ENCODE results near the gene SLC25A26.
"Not testable (repeated sequence)": the region's sequence is repeated elsewhere in the genome, so short reads cannot be mapped to it uniquely, and the experiment has no call there.

Gene SLC25A26

GRCh38 chr3:66414846-66415245 lies 194.0 kb downstream of the SLC25A26 start:
- DNase-seq: no peak

GRCh38 chr3:66415867-66416428 lies 195.1 kb downstream of the SLC25A26 start:
- no peak for DNase-seq

GRCh38 chr3:66416556-66417304 lies 195.9 kb downstream of the SLC25A26 start:
- DNase-seq: no peak

- no peak for DNase-seq
Measured at GRCh38 chr3:66418475-66418931, 197.7 kb downstream of the SLC25A26 start.

- DNase-seq: no peak
Measured at GRCh38 chr3:66419036-66419435, 198.2 kb downstream of the SLC25A26 start.

GRCh38 chr3:66421144-66421543 lies 200.3 kb downstream of the SLC25A26 start:
- DNase-seq: not testable (repeated sequence)

GRCh38 chr3:66421893-66422292 lies 201.1 kb downstream of the SLC25A26 start:
- not testable (repeated sequence) for DNase-seq

GRCh38 chr3:66423791-66424190 lies 203.0 kb downstream of the SLC25A26 start:
- no peak for DNase-seq

GRCh38 chr3:66425032-66425431 lies 204.2 kb downstream of the SLC25A26 start:
- no peak for DNase-seq

GRCh38 chr3:66425576-66426114 lies 204.8 kb downstream of the SLC25A26 start:
- DNase-seq: no peak

- DNase-seq: no peak
Measured at GRCh38 chr3:66426135-66426534, 205.3 kb downstream of the SLC25A26 start.

- no peak for DNase-seq
Measured at GRCh38 chr3:66427352-66427751, 206.6 kb downstream of the SLC25A26 start.

GRCh38 chr3:66427951-66428474 lies 207.2 kb downstream of the SLC25A26 start:
- DNase-seq: no peak

All from bone marrow (tissue), 2 donors.